Fibroblast of lung (primary cell): ENCODE data around the gene APOBR.

Experiments
- CTCF ChIP-seq, 2 donors: IDR thresholded peaks in 1 of 2; conservative IDR thresholded peaks in 1 of 2; 1 replicate in 1 of 2; 2 replicates in 1 of 2; pipeline ENCODE4 v1.5.1; 2011 to 2012; ENCODE audit warnings: low read length in 2 of 2, control low read depth in 1 of 2, inconsistent platforms in 1 of 2, low read depth in 1 of 2, mild to moderate bottlenecking in 1 of 2
- EZH2 ChIP-seq: IDR thresholded peaks from 2 replicates; pipeline ENCODE4 v1.5.1; 2012; ENCODE audit warnings: low read length, control low read depth, mild to moderate bottlenecking; ENCODE audit errors: missing control alignments

GRCh38 chr16:28540346-28540745, 45.9 kb downstream of the APOBR start:
- TF ChIP-seq CTCF (conservative IDR thresholded peaks at IDR 0.05 in 1 of 2, IDR thresholded peaks at IDR 0.05 in 1 of 2; ENCODE audit: low read depth in 1 of 2, low read length in 2 of 2) (no peak), EZH2 (no peak)
